Posterior cingulate gyrus (tissue), 11 donors: ENCODE data around the gene FXR2.
A peak's percentile ranks its signal among the peaks of the same experiment; 100 is the strongest.

Source experiments
- DNase-seq, 10 donors: peaks; one replicate each; pipeline versions ENCODE4 v3.0.0 to v3.0.0-alpha.2; 2020 to 2021; ENCODE audit warnings: mixed read lengths in 3 of 10
- intact Hi-C: fragments of 100-400 bp; cut with DNase I; formaldehyde crosslinking; loops from one replicate; pipeline ENCODE4 v1.15.1; 2023

The FXR2 gene

GRCh38 chr17:7558544-7559319 lies 56.0 kb downstream of the FXR2 start, which contains the start of gene TNFSF13:
Gene TNFSF13, plus strand, starts transcription at chr17:7558750. Its CDS starts 290 bp downstream, at chr17:7559040.
- DNase-seq, result peak in 1 of 10 donors; percentile 61
- intact Hi-C loops, result no loop called here

GRCh38 chr17:7557775-7558543 lies 56.7 kb downstream of the FXR2 start:
- peak; percentile 44 to 96 (median 76) for DNase-seq
- intact Hi-C loops, result no loop called here

- DNase-seq, result no peak
- intact Hi-C loops, result no loop called here
These were observed 57.4 kb downstream of the FXR2 start for GRCh38 chr17:7557147-7557764.

GRCh38 chr17:7556627-7557026 lies 58.1 kb downstream of the FXR2 start:
- intact Hi-C loops, result no loop called here
- no peak for DNase-seq

- intact Hi-C loops, result no loop called here
- no peak for DNase-seq
These were observed 59.3 kb downstream of the FXR2 start for GRCh38 chr17:7555320-7555948.

- DNase-seq, result no peak
- intact Hi-C loops, result no loop called here
These were observed 61.3 kb downstream of the FXR2 start for GRCh38 chr17:7553356-7553755.

GRCh38 chr17:7552621-7553051 lies 62.1 kb downstream of the FXR2 start:
- intact Hi-C loops, result no loop called here
- no peak for DNase-seq

GRCh38 chr17:7551396-7551795 lies 63.3 kb downstream of the FXR2 start:
- no peak for DNase-seq
- intact Hi-C loops, result no loop called here

- intact Hi-C loops, result no loop called here
- DNase-seq, result no peak
These were observed 64.4 kb downstream of the FXR2 start for GRCh38 chr17:7550344-7550743.

GRCh38 chr17:7549401-7550055 lies 65.2 kb downstream of the FXR2 start:
- peak in 4 of 10 donors; percentile 30 to 88 (median 56) for DNase-seq
- intact Hi-C loops, result no loop called here

- peak in 9 of 10 donors; percentile 39 to 90 (median 61) for DNase-seq
- intact Hi-C loops, result no loop called here
These were observed 65.9 kb downstream of the FXR2 start, which contains the start of gene TNFSF12 for GRCh38 chr17:7548585-7549400. Gene TNFSF12, plus strand, starts transcription at chr17:7549058. Its CDS starts 96 bp downstream, at chr17:7549154.

- DNase-seq, result no peak
- intact Hi-C loops, result no loop called here
These were observed 69.8 kb downstream of the FXR2 start for GRCh38 chr17:7544911-7545310.
